Measurements from ENCODE around the gene KCNQ1.

The KCNQ1 gene

DNA sequence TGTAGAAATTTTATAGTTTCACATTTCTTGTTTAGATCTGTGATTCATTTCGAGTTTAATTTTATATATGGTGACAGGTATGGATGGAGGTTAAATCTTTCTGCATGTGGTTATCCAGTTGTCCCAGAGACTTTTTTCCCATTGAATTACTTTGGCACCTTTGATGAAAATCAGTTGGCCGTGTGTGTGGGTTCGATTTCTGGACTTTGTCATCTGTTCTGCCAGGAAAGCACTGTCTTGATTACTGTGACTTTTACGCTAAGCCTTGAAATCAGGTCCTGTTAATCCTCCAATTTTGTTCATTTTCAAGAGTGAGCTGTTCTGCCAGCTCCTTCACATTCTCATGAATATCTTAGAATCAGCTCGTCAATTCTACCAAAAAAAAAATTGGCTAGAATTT, 107.4 kb downstream of the KCNQ1 start:
- DNase-seq (ENCODE audit: low read depth) = no peak
- TF ChIP-seq, protein P1, sequence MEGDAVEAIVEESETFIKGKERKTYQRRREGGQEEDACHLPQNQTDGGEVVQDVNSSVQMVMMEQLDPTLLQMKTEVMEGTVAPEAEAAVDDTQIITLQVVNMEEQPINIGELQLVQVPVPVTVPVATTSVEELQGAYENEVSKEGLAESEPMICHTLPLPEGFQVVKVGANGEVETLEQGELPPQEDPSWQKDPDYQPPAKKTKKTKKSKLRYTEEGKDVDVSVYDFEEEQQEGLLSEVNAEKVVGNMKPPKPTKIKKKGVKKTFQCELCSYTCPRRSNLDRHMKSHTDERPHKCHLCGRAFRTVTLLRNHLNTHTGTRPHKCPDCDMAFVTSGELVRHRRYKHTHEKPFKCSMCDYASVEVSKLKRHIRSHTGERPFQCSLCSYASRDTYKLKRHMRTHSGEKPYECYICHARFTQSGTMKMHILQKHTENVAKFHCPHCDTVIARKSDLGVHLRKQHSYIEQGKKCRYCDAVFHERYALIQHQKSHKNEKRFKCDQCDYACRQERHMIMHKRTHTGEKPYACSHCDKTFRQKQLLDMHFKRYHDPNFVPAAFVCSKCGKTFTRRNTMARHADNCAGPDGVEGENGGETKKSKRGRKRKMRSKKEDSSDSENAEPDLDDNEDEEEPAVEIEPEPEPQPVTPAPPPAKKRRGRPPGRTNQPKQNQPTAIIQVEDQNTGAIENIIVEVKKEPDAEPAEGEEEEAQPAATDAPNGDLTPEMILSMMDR (IDR thresholded peaks at IDR 0.05; ENCODE audit: control insufficient read depth, insufficient read depth, low read depth, low read length, missing control alignments) = no peak
- no peak overlapping the region for H3K4me3 ChIP-seq (ENCODE audit: control insufficient read depth, low read depth, low read length)

DNA sequence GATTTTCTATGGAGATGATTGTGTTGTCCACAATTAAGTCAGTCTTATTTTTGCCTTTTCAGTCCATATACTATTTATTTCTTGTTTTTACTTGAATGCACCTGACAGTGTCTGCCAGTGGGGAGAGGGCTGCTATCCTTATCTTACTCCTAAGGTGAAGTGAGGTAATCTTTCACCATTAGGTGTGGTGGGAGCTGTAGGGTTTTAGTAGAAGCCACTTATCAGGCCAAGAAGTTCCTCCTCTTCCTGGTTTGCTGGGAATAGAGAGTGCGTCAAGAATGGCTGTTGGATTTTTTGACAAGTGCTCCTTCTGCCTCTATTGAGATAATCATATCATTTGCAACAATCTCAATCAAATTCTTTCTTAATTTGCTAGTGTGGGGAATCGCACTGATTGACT, 108.4 kb downstream of the KCNQ1 start:
- TF ChIP-seq, protein P1 (IDR thresholded peaks at IDR 0.05; ENCODE audit: control insufficient read depth, insufficient read depth, low read depth, low read length, missing control alignments) = no peak
- DNase-seq (ENCODE audit: low read depth) = no peak
- H3K4me3 ChIP-seq (ENCODE audit: control insufficient read depth, low read depth, low read length) = no peak overlapping the region

DNA sequence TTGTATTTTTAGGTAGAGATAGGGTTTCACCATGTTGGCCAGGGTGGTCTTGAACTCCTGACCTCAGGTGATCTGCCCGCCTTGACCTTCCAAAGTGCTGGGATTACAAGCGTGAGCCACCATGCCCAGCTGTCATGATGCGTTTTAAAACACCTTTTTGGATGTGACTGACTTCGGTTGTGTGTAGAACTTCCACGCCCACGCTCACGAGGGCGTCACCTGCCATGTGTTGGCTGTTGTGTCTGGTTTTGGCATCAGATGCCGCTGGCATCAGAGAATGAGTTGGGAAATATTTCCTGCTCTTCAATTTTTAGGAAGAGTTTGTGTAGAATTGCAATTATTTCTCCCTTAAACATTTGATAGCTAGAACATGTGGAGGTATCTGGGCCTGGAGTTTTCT, 109.1 kb downstream of the KCNQ1 start:
- TF ChIP-seq, protein P1 (IDR thresholded peaks at IDR 0.05; ENCODE audit: control insufficient read depth, insufficient read depth, low read depth, low read length, missing control alignments) = no peak
- no peak for DNase-seq (ENCODE audit: low read depth)
- H3K4me3 ChIP-seq (ENCODE audit: control insufficient read depth, low read depth, low read length) = no peak overlapping the region

DNA sequence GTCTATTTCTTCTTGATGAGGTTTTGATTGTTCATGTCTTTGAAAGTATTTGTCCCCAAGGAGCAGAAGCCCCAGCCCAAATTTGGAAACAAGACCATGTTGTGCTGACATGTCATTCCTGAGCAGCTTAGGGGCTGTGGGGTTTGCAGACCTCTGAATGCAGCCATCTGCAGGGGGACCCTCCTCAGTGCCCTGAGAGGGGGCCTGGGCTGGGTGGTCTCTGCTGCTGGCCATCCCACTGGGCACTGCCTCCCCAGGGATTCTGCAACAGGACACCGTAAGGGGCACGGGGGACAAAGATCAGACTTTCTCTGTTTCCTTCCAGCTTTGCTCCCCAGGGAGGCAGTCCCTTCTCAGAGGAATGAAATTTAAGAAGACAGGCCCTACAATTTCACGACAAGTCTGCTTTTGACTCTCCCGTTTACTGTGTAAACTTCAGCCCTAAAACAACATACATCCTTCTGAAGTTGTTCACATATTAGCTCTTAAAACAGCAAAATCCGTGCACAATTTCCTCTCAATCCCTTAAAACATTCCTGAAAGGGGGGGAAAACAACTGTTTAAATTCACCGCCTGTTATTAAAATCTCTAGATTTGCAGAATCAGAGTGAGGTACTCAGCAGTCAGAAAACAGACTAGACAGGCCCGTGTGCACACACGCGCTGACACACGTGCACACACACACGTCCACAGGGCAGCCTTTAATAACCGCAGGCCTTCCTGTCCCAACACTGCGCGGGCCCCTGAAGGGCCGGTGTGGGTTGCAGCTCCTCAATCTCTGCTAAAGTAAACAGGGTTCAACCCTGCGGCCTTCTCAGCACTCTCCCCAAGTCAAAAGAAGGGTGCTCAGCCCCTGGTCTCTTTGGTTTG, 109.8 kb downstream of the KCNQ1 start:
- DNase-seq (ENCODE audit: low read depth) = no peak
- TF ChIP-seq, protein P1 (IDR thresholded peaks at IDR 0.05; ENCODE audit: control insufficient read depth, insufficient read depth, low read depth, low read length, missing control alignments) = no peak
- H3K4me3 ChIP-seq (ENCODE audit: control insufficient read depth, low read depth, low read length) = no peak overlapping the region

DNA sequence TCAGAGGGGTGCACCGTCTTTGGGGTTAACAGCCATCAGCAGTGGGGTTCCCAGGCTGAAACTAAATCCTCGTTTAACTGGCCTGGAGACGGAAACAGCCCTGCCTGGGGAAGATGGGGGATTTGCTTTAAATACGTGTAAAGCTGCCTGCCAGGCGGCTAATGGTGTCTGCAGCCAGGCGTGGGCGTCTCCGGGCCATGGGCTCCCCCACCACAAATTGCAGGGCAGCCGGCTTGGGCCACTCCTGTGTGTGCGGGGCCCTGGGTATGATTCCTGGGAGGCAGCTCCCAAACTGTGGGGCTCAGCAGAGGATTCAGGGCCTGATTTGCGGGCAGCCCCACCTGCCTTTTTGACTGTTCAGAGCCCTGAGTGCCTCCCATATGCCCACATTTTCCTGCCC, 110.5 kb downstream of the KCNQ1 start:
- DNase-seq (ENCODE audit: low read depth) = no peak
- H3K4me3 ChIP-seq (ENCODE audit: control insufficient read depth, low read depth, low read length) = no peak overlapping the region
- TF ChIP-seq, protein P1 (IDR thresholded peaks at IDR 0.05; ENCODE audit: control insufficient read depth, insufficient read depth, low read depth, low read length, missing control alignments) = no peak

DNA sequence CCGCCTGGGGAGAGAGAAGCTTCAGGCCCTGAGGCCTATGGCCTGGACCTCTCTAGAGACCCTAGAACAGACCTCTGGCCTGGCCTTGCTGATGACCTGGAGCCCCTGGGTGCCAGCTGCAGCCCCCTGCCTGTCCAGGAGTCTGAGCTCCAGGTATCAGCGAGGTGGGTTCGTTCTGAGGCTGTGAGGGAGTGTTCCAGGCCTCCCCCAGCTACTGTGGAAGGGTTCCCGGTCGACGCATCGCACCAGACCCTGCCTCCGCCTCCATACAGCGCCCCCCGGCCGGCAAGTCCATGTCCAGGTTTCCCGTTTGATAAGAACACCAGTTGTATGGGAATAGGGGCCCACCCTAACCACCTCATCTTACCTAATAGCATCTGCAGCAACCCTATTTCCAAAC, 111.1 kb downstream of the KCNQ1 start:
- no peak for DNase-seq (ENCODE audit: low read depth)
- TF ChIP-seq, protein P1 (IDR thresholded peaks at IDR 0.05; ENCODE audit: control insufficient read depth, insufficient read depth, low read depth, low read length, missing control alignments) = no peak
- H3K4me3 ChIP-seq (ENCODE audit: control insufficient read depth, low read depth, low read length) = no peak overlapping the region
